GM21423 (cell line): Measurements from ENCODE around the gene THSD7A.
"Not testable (repeated sequence)": the region's sequence is repeated elsewhere in the genome, so short reads cannot be mapped to it uniquely, and the experiment has no call there.

Experiments used
- ATAC-seq: cut with Tn5 transposase; IDR thresholded peaks from one replicate; pipeline ENCODE4 v1.9.1; 2021; ENCODE audit warnings: mild to moderate bottlenecking, moderate library complexity; ENCODE audit not compliant: unreplicated experiment

THSD7A gene

GRCh38 chr7:11473220-11473619 is 358.8 kb downstream of the THSD7A start:
- no peak for ATAC-seq

- no peak for ATAC-seq
Measured at GRCh38 chr7:11472646-11473045, 359.4 kb downstream of the THSD7A start.

DNA sequence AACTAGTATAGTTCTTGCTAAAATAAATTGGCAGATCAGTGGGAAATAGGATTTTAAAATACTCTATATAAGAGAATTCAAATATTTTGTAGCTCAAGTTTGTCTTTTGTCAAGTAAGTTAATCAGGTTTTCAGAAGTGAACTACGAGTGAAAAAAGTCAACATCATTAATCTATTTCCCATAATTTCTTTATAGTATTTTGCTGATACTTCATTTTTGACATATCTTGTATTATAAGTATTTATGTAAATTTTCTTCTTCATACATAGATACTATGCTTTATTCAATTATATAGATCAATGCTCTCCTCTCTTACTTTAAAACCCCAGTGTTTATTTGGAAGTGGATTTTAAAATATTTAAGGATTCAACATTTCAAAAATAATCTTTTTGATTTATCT is 360.7 kb downstream of the THSD7A start:
- ATAC-seq = no peak

- no peak for ATAC-seq
Measured at GRCh38 chr7:11469028-11469745, 362.8 kb downstream of the THSD7A start.

DNA sequence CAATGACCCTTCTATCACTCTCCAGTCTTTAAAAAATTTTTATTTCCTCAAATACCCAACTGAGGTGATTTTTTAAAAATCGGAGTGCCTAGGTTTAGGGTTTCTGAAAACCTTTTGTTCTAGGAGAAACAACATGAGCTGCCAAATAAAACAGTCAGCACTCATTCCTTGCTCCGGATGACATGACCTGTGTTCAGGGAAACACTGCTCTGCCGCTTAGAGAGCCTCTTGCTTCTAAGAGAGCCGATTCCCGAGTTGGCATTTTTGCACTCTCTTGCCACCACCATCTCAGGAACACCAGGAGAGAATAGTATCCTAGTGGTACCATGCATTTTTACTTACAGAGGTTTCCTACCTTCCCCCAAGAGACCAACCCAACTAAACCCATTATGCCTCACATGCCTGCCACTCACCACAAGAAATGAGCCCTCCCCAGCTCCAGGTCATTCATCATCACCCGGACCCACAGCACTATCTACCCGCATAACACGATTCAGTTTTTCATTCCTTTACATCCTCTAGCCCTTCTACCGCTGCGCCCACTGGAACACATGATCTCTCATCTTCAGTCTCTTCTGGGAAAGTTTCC is 365.4 kb downstream of the THSD7A start:
- ATAC-seq = no peak

DNA sequence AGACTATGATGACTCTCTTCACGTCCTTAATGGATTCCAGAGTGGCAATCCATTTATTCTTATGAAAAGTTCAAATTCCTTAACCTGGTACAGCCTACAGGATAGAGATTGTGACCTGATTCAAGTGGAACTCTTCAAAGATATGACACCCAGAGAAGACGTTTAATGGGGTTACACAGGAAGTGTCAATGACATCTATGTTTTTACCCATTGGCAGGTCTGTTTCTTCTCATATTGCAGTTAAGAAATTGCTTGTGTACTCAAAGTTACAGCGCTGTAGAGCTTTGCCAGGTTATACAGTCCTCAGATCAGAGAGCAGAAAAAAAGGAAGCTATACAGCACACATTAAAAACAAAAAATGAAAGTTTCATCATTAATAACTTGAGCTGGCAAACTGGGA is 367.4 kb downstream of the THSD7A start:
- no peak for ATAC-seq

DNA sequence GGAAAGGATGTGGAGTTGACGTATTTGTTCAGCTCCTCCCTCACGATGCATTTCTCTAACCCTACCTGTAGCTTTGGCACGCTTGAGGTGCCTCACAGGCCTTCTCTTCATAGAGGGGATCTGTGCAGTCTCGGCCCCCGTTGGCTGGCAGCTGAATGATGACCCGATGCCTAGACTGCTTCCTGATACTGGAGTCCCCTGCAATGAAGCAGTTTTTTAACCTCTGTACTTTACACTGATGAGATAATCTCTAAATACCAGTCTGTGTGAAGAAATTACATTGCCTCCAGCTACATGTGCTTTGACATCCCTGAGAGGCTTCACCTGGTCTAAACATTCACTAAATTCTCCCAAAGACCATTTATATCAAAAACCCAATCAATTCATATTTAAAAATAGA is 370.1 kb downstream of the THSD7A start:
- ATAC-seq = no peak

DNA sequence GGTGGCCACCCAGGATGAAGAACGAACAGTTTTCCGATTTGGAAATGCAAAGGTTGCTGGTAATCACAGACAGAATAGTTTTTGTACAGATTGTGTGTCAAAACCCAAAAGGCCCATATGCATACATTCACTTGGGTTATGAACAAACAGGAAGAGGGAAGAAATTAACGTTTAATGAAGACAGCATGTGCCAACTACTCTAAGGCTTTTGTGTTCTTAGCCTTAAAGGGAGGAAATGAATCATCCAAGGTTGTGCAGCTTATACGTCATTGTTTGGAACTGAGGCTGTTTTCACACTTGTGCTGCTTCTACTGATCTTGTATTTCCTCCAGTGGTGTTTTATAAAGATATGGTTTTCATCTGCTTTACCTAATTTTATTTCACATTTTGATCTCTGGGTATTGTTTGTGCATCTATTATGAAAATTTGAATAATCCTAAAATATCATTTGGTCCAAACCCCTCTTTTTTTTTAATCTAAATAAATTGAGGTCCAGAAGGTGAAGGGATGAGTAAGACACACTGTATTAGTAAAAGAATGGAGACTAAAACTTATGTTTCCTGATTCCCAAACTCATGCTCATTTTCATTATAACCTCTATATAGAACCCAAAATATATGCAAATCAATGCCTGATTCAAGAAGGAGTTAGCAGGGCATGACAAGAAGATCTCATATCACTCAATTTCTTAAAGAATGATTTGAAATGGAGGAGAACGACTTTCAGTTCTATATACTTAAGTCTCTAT is 373.1 kb downstream of the THSD7A start:
- no peak for ATAC-seq

DNA sequence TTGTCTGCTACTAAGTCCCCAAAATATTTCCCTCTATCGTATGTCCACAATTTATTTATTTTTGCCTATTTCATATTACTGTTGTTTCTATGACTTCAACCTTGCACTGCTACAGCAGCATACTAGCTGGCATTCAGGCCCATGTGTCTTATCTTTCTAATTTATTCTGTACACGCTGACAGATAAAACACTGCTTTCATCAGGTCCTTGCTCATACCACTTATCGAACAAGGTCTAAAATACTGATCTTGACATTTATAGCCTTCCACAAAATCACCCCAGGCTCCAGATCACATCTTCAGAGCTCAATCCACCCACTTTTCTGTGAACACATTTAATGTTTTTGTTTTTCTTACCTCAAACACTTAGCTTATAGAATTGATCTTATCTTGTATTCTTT is 374.6 kb downstream of the THSD7A start:
- no peak for ATAC-seq

- ATAC-seq = no peak
Measured at GRCh38 chr7:11456574-11456973, 375.4 kb downstream of the THSD7A start.

DNA sequence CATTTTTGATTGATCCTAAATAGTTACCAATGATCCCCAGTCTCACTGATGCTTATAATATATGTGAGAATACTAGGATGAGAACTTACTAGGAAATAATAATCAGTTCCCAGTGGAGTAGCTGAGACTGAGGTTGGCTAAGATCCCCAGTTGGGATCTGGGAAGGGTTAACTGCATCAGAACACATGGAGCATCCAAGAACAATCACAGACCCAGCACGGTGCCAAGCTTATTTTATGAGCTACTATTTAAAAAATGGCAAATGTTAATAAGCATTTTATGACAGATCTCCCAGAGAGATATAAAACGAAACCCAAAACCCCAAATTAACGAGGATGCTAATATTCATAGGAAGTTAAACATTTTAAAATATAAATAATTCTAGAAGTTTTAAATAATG is 379.5 kb downstream of the THSD7A start:
- ATAC-seq = no peak

DNA sequence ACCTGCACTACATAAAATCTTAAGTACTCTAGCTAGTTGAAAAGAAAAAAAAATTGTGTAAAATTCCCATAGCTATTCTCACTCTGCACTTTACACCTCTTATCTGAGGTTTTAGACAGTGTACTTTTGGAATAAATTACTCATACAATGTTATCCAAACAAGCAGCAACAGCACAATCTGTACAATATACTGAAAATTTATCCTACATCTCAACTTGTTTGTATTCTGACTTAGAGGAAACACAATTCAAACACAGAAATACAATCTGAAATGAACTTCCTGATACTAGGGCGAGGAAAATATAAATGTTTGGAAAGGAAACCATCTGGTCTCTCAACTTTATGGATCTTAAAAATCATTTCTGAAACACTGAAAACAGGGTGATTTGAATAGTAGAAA is 381.7 kb downstream of the THSD7A start:
- ATAC-seq = no peak

DNA sequence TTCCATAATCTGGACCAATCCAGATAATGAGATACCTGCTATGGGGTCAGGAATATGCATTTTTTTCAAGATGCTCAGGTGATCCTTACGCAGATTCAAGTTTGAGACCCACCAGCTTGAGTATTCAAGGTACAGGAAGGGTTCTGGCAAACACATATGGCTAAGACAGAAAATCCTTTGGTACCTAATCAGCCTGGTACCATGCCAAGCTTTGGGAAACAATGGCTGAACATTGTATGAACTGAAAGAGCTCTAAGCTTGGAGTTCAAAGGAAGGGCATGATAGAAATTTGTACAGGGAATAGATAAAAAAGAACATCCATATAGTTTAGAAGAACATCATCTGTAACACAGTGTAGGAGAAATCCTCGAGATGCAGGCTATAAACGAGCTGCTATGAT is 382.7 kb downstream of the THSD7A start:
- ATAC-seq = no peak

DNA sequence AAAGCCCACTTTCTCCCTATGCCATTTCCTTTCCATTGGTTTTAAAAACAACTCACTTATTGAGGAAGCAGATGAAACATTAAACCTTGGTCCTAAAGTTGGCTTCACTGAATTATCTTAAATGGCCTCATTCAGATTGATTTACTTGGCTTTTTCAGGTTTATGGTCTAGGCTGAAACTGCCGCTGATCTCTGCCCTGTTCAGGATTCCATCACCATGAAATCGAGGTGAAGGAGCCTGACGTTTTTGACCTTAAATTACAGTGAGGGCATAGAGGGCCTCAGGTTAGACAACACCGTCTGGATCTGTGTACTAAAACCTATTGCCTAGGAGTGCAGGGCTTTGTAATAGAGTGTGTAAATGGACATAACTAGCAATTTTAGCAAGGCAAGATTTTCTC is 383.7 kb downstream of the THSD7A start:
- no peak for ATAC-seq

GRCh38 chr7:11447106-11447505 is 384.9 kb downstream of the THSD7A start:
- no peak for ATAC-seq

GRCh38 chr7:11443934-11444333 is 388.1 kb downstream of the THSD7A start:
- not testable (repeated sequence) for ATAC-seq

GRCh38 chr7:11437994-11438393 is 394.0 kb downstream of the THSD7A start:
- ATAC-seq = no peak

DNA sequence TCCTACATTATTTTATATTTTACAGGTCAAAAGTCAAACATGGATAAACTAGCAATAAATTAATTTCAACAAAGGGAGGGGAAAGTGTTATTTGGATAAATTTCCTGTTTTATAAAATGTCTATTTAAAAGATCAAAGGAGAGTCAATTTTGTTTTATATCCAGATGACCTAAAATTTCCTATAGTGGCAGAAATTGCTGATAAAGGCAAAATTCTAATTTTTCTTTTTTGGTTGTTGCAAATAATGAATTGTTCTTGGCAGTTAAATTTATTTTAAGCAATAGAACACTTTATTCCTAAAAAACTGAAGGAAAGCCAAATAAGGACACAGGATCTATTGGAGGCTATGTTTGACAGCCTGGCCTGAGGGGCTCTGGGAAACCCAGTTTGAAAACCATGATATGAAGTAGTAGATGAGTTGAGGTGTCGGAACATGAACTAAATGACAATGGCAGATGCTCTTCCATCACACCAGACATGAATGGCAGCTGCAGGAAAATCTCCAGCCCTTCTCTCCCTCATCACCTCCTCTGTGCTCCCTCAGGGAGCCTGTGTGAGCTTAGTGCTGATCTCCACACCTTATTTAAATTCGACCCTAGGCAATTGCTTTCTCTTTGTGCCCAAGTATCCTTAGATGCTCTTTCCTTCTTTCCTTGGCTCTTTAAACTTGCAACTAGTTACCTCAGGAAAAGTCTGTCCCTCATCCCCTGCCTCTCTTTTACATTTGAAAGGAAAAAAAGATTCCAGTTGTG is 395.0 kb downstream of the THSD7A start:
- no peak for ATAC-seq

DNA sequence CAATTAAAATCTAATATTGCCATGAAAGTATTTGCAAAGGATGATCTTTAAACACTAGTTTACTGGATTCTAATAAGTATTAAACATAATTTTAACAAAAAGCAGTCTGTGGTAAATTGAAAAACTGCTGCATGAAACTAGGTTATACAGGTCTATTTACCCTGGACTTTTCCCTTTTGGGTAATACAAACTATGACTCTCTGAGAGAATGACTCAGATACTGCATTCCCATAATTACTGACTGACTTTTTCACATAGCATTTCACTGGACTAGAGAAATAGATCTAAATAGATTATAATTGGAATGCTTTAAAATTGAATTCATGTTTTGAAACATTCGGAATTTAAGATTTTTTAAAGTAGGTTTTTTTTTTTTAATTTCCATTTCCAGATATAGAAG is 395.7 kb downstream of the THSD7A start:
- no peak for ATAC-seq

- no peak for ATAC-seq
Measured at GRCh38 chr7:11434366-11434765, 397.6 kb downstream of the THSD7A start.

- ATAC-seq = no peak
Measured at GRCh38 chr7:11430841-11431240, 401.2 kb downstream of the THSD7A start.
